ENCODE results near the gene FXR2.
"Not testable (repeated sequence)": the region's sequence is repeated elsewhere in the genome, so short reads cannot be mapped to it uniquely, and the experiment has no call there.

Gene FXR2

DNA sequence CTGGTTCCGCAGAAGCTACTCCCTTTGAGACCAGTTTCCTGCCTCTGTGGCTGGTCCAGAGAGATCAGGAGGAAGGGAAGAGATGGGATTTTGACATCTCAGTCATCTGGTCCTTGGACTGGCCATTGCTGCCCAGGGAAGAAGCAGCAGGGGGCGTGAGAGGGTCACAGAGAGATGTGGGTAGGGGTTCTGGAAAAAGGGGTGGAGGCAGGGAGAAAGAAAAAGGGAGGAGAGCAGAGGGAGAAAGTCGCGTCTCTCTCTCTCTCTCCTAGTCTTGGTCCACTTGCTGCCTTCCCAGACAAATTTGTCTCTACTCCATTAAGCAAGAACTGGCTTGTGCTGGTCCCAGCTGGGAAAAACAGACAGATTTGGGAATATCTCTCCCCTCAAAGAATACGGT is 19.7 kb upstream of the FXR2 start:
- no peaks in the 10 kb centered on the region for H3K36me3 Mint-ChIP-seq
- ATAC-seq (no peak), DNase-seq (ENCODE audit: low spot score in 2 of 2) (no peak)
- no peak overlapping the region for H3K4me3 Mint-ChIP-seq
- H3K27ac Mint-ChIP-seq = no peak overlapping the region
- no peaks in the 10 kb centered on the region for H3K4me1 Mint-ChIP-seq
- no peaks in the 10 kb centered on the region for H3K9me3 Mint-ChIP-seq

DNA sequence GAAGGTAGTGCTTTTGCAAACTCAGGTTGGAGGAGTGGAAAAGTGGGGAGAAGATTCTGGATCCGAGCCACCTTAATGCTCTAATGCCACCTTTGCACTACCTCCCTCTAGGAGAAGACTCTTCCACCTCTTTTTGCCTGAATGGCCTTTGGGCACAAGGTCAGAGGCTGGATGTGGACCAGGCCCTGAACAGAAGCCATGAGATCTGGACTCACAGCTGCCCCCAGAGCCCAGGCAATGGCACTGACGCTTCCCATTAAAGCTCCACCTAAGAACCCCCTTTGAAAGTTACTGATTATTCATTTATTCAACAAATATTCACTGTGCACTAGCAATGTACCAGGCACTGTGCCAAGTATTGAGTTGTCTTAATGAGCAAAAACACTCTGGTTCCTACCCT is 18.4 kb upstream of the FXR2 start:
- ATAC-seq = no peak
- no peak for DNase-seq (ENCODE audit: low spot score in 2 of 2)
- no peak overlapping the region for H3K4me3 Mint-ChIP-seq
- H3K27ac Mint-ChIP-seq = peak overlapping the region; percentile 35
- no peaks in the 10 kb centered on the region for H3K9me3 Mint-ChIP-seq
- no peaks in the 10 kb centered on the region for H3K4me1 Mint-ChIP-seq
- peaks cover 5% of the 10 kb centered on the region for H3K36me3 Mint-ChIP-seq

DNA sequence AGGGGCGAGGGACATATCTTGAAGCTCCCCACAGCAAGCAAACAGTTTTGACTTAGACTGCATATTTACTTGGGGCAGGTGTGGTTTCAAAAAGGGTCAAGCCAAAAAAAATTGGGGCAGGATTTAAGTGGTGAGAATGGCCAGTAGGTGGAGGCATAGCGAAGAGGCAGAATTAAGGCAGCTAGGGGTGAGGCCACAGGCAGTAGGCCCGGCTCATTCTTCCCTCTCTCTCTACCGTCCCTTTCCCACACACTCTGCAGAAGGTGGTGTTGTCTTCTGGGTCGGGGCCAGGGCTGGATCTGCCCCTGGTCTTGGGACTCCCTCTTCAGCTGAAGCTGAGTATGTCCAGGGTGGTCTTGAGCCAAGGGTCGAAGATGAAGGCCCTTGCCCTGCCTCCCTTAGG is 17.8 kb upstream of the FXR2 start:
- Mint-ChIP-seq H3K4me1 (no peaks in the 10 kb centered on the region), H3K9me3 (no peaks in the 10 kb centered on the region), H3K27ac (peak overlapping the region; percentile 40), H3K4me3 (no peak overlapping the region), H3K36me3 (peaks cover 6% of the 10 kb centered on the region)
- ATAC-seq (peak; percentile 46), DNase-seq (ENCODE audit: low spot score in 2 of 2) (no peak)

DNA sequence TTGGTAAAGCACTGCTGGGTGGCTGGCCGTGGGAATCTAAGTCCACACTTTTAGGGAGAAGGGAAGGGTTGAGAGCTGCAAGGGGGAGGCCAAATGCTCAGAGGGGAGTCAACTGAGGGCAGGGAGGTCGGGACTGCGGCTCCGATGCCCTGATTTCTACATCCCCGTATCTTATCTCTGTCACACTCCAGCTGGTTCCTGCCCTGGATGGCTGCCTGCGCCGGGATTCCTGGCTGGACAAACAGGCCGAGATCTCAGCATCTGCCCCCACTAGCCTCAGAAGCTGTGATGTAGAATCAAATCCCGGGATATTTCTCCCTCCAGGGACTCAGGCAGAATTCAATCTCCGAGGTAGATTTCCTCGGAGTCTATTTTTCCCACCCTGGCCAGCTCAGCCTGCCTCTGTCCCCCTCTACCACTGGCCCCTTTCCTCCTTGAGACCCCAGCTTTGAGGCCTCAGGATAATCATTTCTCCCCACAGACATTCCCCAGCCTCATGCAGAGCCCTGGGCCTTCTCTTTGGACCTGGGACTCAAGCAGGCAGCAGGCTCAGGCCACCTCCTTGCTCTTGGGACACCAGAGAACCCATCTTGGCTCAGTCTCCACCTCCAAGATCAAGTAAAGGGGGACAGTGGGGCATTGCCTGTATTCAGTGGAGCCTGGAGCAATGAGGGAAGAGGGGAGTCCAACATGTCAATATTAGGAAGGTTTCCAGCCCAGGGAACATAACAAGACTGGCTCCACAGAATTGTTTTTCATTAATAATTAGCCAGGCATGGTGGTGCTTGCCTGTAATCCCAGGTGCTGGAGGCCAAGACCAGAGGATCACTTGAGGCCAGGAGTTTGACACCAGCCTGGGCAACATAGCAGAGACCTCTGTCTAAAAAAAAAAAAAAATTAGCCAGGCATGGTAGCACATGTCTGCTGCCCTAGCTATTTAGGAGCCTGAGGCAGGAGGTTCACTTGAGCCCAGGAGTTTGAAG is 17.0 kb upstream of the FXR2 start:
- peaks cover 6% of the 10 kb centered on the region for H3K36me3 Mint-ChIP-seq
- peak overlapping the region; percentile 40 for H3K27ac Mint-ChIP-seq
- H3K4me3 Mint-ChIP-seq = no peak overlapping the region
- no peak for DNase-seq (ENCODE audit: low spot score in 2 of 2)
- no peaks in the 10 kb centered on the region for H3K9me3 Mint-ChIP-seq
- H3K4me1 Mint-ChIP-seq = peaks cover 5% of the 10 kb centered on the region
- no peak for ATAC-seq

DNA sequence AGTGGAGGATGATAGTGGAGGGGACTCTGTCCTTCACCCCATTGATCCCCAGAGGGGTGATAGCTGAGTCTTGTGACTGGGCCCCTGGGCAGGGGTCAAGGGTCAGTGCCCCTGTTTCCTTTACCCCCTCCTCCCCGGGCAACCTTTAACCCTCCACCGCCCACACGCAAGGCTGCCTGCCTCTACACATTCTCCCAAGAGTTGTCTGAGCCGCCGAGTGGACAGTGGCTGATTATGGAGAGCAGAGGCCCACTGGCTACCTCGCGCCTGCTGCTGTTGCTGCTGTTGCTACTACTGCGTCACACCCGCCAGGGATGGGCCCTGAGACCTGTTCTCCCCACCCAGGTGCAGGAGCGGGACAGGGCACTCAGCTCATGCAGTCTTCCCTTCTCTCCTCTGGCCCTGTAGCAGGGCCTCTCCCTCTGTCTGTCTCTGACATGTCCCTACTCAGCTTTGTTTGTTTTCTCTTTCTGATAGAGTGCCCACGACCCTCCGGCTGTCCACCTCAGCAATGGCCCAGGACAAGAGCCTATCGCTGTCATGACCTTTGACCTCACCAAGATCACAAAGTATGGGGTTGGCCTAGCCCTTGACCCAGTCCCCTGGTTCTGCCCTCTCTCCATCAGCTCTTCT is 15.4 kb upstream of the FXR2 start, which contains the start of gene SHBG:
Gene SHBG, plus strand, starts transcription at position 197 of the 633 bp plus-strand sequence. Its CDS starts 38 bp downstream, at position 235.
- Mint-ChIP-seq H3K27ac (peak within 1 kb of the TSS; percentile 2), H3K36me3 (peaks cover 18% of the 10 kb centered on the region), H3K9me3 (no peaks in the 10 kb centered on the region), H3K4me3 (no peak within 1 kb of the TSS), H3K4me1 (peaks cover 12% of the 10 kb centered on the region)
- DNase-seq (ENCODE audit: low spot score in 2 of 2) (no peak), ATAC-seq (no peak)

DNA sequence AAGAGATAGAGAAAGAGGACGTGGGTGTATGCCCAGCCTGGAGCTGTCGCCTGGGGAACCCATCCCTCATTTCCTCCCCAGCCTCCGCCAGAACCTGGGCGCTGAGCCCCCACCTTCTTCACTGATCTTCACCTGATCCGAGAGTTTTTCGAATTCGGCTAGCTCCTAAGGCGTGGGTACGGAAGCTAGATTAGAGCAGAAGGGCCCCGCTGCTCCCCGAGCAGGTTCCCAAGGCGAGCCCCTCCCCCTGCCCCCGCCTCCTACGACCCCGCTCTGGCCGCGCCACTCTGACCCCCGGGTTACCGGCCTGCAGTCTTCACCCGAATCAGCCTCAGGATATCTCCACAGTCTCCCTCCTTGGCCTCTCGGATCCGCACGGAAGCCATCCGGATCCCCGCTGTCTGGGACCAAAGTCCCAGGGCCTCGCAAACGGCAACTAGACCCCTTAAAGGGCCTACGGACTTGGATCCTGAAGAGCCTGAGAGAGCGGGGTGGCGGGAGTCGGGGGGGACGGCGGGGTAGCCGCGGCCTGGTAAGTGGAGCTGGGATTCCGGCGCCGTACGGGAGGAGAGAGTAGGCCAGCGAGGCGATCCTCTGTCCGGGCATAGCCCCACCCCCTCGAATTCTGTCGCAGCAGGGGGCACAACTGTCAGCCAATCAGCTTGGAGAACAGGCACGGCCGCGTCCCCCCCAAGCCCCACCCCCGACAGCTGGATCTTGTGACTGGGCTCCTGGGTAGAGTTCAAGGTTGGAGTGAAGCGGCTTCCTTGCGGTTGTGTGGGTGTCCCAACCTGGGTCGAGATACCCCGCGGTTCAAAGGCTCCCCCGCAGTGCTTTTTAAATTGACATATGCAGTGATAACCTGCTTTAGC is 12.8 kb upstream of the FXR2 start, which contains the start of gene SAT2:
Gene SAT2, minus strand, starts transcription at position 572 of the 872 bp plus-strand sequence. Its CDS starts 186 bp downstream, at position 386.
- H3K27ac Mint-ChIP-seq = peak within 1 kb of the TSS; percentile 78
- peaks cover 18% of the 10 kb centered on the region for H3K36me3 Mint-ChIP-seq
- ATAC-seq (peak; percentile 96), DNase-seq (ENCODE audit: low spot score in 2 of 2) (peak; percentile 65 to 90)
- peak within 1 kb of the TSS; percentile 85 for H3K4me3 Mint-ChIP-seq
- H3K9me3 Mint-ChIP-seq = no peaks in the 10 kb centered on the region
- H3K4me1 Mint-ChIP-seq = peaks cover 12% of the 10 kb centered on the region

DNA sequence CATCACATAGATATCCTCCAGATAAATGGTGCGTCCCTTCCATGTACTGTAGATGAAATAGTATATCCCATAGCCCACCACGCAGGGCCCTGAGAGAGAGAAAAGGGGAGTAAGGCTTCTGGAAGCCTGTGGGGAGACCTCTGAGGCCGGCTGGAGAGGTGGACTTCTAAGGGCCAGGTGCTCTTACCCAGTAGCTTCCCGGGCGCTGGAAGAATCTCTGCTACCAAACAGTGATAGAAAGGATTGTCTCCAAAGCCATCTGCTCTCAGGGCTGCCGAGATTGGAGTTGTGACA is 12.2 kb upstream of the FXR2 start:
- peak overlapping the region; percentile 78 for H3K27ac Mint-ChIP-seq
- no peaks in the 10 kb centered on the region for H3K9me3 Mint-ChIP-seq
- H3K4me3 Mint-ChIP-seq = peak overlapping the region; percentile 85
- ATAC-seq (no peak), DNase-seq (ENCODE audit: low spot score in 2 of 2) (no peak)
- H3K4me1 Mint-ChIP-seq = peaks cover 12% of the 10 kb centered on the region
- H3K36me3 Mint-ChIP-seq = peaks cover 18% of the 10 kb centered on the region

DNA sequence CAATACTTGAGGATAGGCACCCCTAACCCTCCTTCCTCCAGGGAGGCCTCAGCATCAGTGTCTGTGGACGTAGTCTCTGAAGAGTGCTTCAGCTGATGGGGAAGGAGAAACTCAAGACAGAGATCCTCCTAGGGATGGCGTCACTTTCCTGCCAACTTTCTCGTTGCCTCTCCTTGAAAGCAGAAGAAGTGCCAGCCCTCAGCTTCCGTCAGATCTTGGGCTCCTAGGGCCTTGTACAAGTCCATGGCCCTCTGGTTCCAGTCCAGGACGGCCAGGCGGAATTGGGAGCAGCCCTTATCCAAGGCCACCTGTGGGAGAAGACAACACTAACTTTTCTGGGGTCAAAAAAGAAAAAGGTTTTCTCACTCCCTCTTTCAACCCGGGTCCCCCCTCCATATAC is 11.6 kb upstream of the FXR2 start:
- no peak for DNase-seq (ENCODE audit: low spot score in 2 of 2)
- no peak for ATAC-seq
- Mint-ChIP-seq H3K9me3 (no peaks in the 10 kb centered on the region), H3K4me1 (peaks cover 12% of the 10 kb centered on the region), H3K27ac (no peak overlapping the region), H3K36me3 (peaks cover 18% of the 10 kb centered on the region), H3K4me3 (peak overlapping the region; percentile 85)

DNA sequence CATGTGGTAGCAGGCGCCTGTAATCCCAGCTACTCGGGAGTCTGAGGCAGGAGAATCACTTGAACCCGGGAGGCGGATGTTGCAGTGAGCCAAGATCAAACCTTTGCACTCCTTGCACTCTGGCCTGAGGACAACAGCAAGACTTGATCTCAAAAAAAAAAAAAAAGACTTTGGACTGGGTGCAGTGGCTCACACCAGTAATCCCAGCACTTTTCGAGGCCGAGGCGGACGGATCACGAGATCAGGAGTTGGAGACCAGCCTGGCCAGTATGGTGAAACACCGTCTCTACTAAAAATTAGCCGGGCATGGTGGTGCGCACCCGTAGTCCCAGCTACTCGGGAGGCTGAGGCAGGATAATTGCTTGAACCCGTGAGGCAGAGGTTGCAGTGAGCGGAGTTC is 11.1 kb upstream of the FXR2 start:
- DNase-seq (ENCODE audit: low spot score in 2 of 2); H3K27ac Mint-ChIP-seq; H3K9me3 Mint-ChIP-seq; ATAC-seq: not testable (repeated sequence)
- Mint-ChIP-seq H3K4me1 (peaks cover 12% of the 10 kb centered on the region), H3K4me3 (peak overlapping the region; percentile 85), H3K36me3 (peaks cover 18% of the 10 kb centered on the region)

DNA sequence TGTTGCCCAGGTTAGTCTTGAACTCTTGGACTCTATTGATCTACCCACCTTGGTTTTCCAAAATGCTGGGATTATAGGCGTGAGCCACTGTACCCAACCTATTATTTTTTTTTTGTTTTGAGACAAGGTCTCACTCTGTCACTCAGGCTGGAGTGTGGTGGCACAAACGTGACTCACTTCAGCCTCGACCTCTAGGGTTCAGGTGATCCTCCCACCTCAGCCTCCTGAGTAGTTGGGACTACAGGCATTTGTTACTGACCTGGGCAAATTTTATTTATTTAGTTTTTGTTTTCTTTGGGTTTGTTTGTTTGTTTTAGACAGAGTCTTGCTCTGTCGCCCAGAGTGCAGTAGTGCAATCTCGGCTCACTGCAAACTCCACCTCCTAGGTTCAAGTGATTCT is 9.0 kb upstream of the FXR2 start:
- peaks cover 12% of the 10 kb centered on the region for H3K4me1 Mint-ChIP-seq
- H3K9me3 Mint-ChIP-seq = no peaks in the 10 kb centered on the region
- peaks cover 18% of the 10 kb centered on the region for H3K36me3 Mint-ChIP-seq
- H3K27ac Mint-ChIP-seq = no peak overlapping the region
- no peak overlapping the region for H3K4me3 Mint-ChIP-seq
- no peak for ATAC-seq
- no peak for DNase-seq (ENCODE audit: low spot score in 2 of 2)

DNA sequence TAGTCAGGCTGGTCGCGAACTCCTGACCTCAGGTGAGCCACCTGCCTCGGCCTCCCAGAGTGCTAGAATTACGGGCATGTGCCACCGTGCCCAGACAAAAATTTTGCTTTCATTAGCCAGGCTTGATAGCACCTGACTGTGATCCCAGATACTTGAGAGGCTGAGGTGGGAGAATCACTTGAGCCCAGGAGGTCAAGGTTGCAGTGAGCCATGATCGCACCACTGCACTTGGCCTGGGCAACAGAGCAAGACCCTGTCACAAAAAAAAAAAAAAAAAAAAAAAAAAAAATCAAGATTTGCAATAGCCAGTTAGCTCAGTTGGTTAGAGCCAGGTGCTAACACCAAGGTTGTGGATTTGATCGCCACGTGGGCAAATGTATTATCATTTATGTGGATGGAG is 6.1 kb upstream of the FXR2 start:
- ATAC-seq (no peak), DNase-seq (ENCODE audit: low spot score in 2 of 2) (no peak)
- H3K9me3 Mint-ChIP-seq = no peaks in the 10 kb centered on the region
- no peaks in the 10 kb centered on the region for H3K4me1 Mint-ChIP-seq
- no peak overlapping the region for H3K27ac Mint-ChIP-seq
- H3K4me3 Mint-ChIP-seq = no peak overlapping the region
- H3K36me3 Mint-ChIP-seq = peaks cover 6% of the 10 kb centered on the region

DNA sequence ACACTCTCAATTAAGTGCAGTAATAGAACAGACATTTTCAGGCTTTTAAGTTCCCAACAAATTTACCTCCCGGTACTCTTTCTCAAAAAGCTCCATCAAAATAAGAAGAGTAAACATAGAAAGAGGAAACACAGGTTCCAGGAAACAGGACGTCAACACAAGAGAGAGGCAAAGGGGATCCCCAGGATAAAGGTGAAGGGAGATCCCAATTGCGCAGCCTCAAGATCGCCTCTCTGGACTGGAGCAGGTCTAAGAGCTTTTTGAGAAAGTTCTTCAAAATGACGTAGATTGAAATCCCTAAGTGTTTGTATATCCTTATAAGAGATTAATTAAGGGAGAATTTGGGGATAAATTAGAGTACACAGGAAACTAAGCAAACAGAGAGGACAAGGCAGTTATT is 3.9 kb upstream of the FXR2 start:
- Mint-ChIP-seq H3K9me3 (no peaks in the 10 kb centered on the region), H3K4me3 (no peak overlapping the region), H3K27ac (no peak overlapping the region), H3K36me3 (peaks cover 9% of the 10 kb centered on the region), H3K4me1 (peaks cover 5% of the 10 kb centered on the region)
- no peak for DNase-seq (ENCODE audit: low spot score in 2 of 2)
- ATAC-seq = no peak

DNA sequence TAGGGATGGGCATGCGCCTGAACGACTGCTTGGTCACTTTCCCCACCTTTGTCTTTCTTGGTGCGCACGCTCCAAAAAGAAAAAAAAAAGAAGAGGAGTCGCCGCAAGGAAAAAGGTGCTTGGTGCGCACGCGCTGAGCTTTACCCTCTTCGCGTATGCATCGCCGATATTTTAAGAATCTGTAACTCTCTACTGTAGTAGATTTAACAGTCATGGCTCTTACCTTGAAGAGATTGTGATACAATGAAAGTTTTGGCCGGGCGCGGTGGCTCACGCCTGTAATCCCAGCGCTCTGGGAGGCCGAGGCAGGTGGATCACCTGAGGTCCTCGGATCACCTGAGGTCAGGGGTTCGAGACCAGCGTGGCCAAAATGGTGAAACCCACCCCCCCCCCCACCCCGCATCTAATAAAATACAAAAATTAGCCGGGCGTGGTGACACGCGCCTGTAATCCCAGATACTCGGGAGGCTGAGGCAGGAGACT is 609 bp upstream of the FXR2 start:
- peaks cover 36% of the 10 kb centered on the region for H3K4me1 Mint-ChIP-seq
- no peaks in the 10 kb centered on the region for H3K9me3 Mint-ChIP-seq
- H3K36me3 Mint-ChIP-seq = peaks cover 33% of the 10 kb centered on the region
- DNase-seq (ENCODE audit: low spot score in 2 of 2) = no peak
- peak overlapping the region; percentile 83 for H3K4me3 Mint-ChIP-seq
- ATAC-seq = no peak
- H3K27ac Mint-ChIP-seq = peak overlapping the region; percentile 90

DNA sequence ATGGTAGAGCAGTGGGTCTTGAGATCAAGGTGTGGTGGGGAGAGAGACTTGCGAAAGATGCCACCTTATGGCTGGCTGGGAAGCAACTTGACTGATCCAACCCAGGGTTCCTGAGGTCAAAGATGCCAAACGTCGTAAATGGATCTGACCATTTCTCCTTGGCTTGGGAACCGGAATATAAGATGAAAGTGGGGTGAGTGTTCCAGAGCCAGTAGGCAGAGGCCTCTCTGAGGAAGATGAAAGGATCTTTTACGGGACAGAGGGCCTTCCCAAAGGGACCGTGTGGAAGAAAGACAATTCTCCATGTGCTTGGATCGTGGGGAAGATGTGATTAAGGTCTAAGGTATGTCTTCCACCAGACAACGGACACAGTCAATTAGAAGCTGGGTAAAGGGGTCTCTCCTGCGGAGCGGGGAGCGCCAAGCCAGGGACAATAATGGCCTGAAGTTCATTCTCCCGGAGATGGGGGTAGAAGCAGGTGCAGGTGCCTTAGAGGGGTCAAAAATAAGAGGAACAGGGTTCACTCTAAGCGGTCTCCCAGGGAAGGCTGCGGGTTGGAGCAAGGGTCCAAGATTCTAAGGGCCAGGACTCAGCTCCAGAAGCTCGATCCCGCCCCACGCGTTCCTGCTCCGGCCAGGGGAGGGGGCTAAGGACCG is 800 bp downstream of the FXR2 start:
- H3K9me3 Mint-ChIP-seq = no peaks in the 10 kb centered on the region
- peak overlapping the region; percentile 83 for H3K4me3 Mint-ChIP-seq
- DNase-seq (ENCODE audit: low spot score in 2 of 2) (peak in 1 of 2 donors; percentile 54), ATAC-seq (no peak)
- peak overlapping the region; percentile 84 for H3K27ac Mint-ChIP-seq
- peaks cover 33% of the 10 kb centered on the region for H3K36me3 Mint-ChIP-seq
- peaks cover 37% of the 10 kb centered on the region for H3K4me1 Mint-ChIP-seq

DNA sequence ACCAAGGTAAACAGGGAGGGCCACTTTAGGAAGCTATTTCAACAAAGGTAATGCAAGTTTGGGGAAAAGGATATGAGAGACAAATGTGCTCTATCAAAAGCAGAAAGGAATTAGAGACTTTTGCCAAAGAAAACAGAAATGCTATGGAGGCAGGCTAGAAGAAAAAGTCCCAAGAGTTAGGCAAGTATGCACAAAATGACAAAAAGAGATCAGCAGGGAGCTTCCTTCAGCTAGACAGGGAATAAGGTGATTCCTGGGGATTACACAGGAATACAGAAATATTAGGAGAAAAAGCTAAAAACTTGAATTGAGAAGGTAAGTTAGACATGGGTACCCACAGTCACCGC is 2.4 kb downstream of the FXR2 start:
- H3K9me3 Mint-ChIP-seq = no peaks in the 10 kb centered on the region
- no peak overlapping the region for H3K27ac Mint-ChIP-seq
- ATAC-seq (no peak), DNase-seq (ENCODE audit: low spot score in 2 of 2) (no peak)
- peaks cover 37% of the 10 kb centered on the region for H3K4me1 Mint-ChIP-seq
- peaks cover 40% of the 10 kb centered on the region for H3K36me3 Mint-ChIP-seq
- peak overlapping the region; percentile 83 for H3K4me3 Mint-ChIP-seq
